ENCODE data around the gene SMU1.

Gene SMU1

DNA sequence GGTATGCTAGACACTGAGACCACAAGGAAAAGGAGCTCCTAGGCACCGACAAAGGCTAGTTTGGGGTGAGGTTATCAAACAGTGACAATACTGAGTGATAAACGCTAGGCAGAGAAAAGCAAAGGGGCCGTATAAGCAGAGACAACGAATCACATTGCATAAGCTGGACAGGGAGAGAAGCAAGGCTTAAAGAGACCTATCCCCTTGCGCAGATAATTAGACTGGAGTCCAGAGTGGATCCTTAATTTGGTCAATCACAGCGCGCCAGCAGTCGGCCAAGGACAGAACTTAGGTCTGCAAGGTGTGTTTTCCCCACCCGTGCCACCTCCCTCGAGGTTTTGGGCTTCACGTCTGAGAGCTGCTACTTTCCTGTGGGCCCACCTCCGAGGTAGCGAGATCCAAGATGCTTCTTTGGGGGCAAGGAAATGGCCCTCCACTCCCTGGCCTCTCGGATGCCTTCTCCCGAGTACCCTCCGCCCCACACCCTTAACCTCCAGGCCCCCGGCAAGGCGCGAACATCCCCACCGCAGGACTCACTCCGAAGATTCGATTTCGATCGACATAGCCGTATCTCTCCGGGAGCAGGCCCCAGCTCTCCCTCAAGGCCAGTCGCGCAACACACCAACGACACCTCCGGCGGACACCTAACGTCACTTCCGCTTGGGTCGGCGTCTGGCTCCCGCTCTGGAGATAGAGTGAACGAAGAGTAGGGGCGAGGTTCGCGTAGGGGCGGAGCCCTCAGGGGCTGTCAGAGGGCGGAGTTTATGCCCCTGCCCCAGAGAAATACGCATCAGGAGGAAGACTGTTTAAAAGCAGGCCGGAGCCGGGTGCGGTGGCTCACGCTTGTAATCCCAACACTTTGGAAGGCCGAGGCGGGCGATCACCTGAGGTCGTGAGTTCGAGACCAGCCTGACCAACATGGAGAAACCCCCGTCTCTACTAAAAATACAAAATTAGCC, at the start of gene SMU1:
SMU1 (minus strand) TSS at position 629 of the 959 bp plus-strand sequence; CDS start at position 563, 66 bp downstream.
- peak; percentile 98 for DNase-seq

DNA sequence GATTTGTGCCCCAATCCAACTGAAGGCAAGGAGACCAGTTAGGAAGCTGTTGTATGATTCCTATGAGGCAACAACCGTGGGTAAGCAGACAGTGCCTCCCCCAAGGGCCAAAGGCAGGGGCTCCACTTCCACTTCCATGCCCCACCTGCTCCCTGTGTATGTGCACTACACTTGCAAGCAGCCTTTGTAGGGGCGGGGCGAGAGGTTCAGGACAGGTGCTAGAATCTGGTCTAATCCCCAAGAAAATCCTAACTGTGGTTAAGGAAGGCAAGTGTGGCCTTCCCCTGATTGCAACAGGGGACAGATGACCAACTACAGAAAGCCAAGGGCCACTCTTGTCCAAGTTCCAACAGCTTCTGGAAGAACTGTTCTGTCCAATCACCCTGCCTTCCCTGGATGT, 49.0 kb upstream of the SMU1 start:
- DNase-seq = peak; percentile 16

DNA sequence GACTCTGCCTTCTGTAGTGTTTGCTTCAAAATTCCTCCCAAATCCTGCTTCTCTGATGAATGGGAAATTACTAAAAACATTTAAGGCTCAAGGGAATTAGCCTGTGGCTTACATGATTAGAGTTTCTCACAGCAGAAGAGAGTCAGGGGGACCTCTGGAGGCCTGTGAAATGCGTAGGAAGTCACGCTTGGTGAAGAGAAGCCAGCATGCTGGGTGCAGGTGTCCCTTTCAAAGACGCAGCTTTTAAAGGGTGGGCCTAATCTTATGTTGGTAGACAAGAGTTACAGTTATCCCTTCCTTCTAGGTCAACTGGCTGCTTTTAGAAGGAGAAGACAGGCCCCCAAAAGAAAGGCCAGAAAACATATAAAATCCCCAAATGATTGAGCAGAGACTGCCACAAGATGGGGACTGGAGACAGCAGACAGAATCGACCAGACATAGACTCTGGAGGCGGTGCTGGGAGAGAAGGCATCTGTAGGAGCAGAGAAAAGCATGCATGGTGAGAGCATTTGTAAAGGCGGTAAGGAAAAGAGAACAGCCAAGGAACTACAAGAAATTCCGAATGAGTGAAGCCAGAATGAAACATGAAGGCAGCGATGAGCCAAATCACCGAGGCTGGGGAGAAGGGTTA, 48.4 kb upstream of the SMU1 start:
- no peak for DNase-seq

DNA sequence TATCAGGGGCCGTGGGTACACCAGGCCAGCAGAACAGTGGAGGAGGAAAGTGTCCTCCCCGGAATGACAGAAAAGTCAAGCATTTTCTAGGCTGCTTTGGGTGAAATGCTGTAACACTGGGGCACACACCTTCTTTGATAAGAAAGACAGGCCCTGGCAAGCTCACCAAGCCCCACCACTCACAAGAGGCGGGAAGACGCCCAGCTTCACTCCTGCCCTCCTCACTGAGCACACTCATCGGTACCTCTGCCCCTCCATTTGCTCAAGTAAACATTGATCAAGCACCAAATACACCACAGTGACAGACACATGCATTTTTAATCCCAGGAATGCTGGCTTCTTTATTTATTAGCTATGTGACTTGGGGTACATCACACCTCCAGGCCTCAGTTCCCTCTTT, 47.6 kb upstream of the SMU1 start:
- no peak for DNase-seq

DNA sequence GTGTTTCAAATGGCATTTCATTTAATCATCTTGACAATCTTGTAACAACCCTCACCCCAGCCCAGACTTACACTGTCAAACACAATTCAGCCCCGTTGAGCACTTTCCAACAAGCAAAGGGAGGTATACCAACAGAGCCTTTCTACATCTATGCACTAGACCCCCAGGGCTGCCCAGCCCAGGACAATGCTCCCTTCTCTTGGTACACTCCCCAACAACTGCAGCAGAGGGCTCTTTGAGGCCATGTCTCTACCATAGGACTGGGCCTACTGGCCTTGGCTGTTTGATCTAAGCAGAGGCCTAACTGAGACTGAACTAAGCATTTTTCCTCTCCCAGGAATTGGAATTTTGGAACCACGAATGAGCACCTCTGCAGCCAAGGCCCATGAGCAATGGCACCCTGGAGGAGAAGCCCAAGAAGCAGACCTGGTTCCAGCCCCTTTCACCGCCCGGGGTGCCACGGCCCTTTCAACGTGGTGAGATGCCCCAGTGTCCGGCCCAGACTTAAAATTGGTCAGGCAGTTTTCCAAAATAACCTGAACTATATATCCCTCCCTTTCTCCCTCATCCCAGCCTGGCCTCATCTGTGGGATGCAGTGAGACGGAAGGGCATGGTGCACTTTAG, 47.0 kb upstream of the SMU1 start:
- no peak for DNase-seq

DNA sequence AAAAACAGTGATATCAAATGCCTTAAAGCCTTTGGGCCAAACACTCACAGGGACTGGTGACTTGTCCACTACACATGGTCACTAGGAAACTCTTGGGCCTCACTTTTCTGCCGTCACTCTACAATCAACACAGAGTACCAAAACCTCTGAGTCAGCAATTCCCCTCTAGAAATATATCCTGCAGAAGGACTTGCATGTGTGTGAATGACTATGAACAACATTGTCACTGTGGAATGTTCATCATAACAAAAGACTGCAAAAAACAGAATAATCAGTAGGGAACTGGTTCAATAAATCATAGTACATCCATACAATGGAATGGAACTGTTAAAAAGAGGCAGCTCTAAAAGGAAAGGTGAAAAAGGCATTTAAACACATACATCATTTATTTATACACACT, 44.1 kb upstream of the SMU1 start:
- DNase-seq = no peak

DNA sequence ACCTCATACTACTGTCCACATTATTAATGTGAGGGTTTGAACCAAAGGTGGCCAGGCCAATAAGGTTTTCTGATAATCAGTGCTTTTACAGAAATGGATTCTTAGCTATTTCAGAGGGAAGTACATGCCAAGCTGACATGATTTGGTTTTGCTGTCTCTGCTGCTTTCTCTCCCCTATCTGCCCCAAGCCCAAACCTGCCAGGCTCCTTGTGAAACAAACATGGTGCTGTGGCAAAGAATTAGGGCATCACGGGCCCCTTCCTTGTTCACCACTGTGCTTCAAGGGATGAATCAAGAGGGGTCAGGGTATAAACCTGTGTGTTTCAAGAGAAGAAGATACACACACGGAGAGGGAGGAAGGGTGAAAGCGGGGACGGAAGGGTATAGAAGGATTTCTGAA, 41.3 kb upstream of the SMU1 start:
- DNase-seq = peak; percentile 36

DNA sequence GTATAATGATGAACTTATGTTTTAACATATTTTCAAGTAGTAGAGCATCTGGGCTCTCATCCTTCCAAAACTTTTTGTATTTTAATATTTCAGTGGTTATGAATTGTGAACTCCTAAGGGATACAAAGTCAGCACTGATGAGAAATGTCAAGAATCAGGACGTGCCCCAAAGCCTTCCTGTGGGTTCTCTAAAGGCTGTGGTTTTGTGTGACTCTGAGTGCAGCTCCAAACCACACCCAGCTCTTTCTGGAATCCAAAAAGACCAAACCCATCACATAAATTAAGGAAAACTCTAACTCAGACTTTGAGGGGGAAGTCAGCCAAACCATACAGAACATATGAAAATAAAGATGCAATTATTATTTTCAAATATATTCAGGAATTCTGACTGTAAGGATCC, 40.8 kb upstream of the SMU1 start:
- peak; percentile 14 for DNase-seq

DNA sequence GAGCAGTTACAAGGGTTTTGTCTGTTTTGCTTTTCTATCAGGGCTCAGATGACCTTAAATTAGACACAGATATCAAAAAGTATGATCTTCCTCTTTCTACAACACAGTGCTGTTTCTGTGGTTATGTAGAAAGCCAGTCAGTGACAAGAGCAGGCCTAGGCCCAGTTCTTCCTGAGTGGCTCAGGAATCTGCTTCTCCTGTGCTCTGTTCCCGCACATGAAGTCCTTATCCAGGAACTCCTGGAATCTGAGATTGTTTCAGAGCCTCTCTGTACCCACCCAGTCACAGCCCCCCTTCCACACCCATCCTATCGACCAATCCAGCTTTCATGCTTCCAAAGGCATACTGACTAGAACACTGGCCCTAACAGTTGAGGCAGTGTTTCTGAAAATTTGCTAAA, 40.4 kb upstream of the SMU1 start:
- DNase-seq = peak; percentile 33

DNA sequence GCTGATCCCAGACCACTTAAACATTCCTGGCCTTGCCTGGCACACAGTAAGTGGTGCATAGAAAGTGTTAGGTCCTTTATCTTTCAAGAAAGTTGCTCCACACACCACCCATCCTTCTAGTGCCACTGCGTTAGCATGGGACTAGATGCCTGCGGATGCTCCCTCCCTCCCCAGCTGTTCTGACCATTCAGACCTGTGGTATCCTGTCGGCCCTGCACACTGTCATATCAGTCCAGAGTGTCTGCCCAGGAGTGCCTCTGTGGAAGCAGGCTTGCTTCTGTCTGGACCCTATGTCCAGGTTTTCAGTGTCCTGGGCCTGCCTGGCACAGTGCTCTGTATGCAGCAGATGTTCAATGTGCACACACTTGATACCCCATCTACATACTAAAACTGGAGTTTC, 38.3 kb upstream of the SMU1 start:
- DNase-seq = peak; percentile 37

DNA sequence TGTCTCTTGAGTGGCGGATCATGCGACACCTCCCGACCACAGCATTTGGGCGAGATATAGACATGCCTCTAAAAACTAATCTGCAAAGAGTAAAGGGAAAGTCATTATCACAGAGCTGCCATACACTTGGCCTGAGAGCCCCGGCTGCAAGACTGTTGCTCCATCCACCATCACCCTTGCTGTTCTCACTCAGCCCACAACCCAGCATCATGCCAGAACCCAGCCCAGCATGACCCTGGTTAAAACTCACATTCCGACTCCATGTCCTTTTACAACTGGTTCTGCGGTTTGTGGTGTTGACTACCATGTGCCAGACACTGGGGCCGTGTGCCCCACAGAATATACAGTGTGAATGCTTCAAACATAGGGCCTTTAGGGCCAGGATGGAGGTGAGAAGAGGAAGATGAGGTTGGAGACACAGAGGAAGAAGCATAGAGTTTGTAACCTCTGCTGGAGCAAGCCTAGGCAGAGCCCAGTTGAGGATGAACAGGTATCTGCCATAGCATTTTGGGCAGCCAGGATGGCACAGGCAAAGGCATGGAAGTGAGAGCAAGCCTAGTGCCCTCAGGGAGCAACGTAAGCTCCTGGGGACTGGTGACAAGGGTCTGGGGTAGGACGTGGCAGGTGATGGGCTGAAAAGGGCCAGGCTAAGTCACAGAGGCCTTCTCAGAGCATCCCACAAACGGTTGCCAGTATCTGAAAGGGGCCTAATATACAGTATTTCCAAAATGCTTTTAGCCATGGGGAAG, 37.5 kb upstream of the SMU1 start:
- peak; percentile 42 for DNase-seq

DNA sequence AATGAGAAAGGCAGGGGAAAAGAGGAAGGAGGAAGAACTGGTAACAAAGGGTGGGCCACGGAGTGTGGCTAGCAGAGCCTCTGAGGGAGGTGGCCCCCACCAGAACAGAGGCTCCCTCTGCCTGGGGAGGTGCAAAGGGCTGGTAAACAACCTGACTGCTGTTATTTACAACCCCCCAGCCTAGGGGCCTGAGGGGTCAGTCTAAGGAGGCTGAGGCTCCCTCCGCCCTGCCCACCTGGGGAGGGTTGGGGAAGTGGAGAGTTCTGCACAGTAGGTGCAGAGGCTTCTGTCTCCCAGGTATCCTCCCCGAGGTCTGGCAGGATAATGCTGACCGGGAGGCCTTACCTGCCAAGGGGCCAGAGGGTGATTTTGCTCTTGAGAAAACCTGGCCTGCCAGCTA, 35.6 kb upstream of the SMU1 start:
- DNase-seq = no peak

DNA sequence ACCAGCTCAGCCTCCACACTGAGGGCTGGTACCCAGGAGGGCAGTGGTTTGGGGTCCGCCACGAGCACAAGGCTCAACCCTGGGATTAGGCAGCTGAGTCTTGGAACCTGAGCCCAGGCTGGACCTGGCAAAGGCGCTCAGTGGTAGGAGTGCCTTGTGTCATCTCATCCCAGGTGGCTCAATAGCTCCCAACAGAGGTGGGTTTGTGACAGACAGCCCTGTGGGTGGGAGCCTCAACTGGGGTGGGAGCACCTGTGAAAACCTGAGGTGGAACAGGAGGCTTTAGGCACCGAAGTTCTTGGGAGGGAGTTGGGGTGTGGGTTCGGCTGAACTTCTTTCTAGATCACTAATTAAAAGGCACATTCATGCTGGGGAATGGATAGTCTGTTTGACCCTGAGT, 35.2 kb upstream of the SMU1 start:
- DNase-seq = no peak

DNA sequence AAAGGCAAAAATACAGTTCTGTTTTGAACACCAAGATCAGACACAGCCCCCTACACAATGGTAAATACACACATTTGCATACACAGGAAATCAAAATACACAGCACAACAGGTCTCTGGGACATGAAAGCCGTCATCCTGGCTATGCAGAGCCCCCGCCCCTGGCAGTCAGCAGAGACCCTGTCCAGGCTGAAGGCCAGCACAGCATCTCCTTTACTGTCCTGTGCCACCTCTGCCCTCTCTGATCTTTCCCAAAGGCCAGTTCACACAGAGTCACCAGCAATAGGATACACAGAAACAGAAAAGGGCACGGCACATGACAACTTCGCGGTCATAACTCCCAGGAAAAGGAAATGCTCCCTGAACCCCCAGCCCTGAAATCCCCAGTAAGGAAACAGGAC, 34.2 kb upstream of the SMU1 start:
- DNase-seq = no peak

DNA sequence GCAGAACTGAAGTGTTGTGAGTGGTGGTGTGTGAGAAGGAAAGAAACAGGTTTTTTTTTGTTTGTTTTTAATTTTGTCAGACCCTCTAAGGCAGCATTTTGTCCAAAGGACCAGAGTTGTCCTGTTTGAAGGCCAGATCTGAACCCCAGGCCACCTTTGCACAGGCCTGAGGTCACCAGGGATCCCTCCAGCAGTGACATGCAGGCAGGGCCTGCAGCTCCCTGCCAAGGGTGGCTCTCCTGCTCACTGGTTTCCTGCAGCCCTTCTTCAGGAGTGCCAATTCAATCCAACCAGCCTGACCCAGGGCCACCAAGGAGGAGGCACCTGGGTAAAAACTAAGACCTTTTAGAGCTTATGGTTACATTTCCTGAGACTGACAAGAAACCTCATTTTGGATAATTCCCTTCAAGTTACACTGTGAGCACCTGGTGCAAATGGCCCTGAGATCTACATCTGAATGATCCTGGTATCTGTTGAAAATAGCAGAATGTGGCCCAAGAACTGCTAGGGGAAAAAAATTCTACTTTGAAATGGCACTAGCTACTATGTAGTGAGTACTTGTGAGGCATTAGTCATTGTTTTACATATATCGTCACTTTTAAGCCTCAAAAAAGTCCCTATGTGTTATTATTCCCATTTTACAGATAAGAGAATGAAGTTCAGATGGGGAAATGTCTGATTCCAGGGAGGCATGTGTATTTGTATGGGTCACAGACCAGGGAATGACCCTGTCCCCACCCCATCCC, 33.5 kb upstream of the SMU1 start:
- no peak for DNase-seq

DNA sequence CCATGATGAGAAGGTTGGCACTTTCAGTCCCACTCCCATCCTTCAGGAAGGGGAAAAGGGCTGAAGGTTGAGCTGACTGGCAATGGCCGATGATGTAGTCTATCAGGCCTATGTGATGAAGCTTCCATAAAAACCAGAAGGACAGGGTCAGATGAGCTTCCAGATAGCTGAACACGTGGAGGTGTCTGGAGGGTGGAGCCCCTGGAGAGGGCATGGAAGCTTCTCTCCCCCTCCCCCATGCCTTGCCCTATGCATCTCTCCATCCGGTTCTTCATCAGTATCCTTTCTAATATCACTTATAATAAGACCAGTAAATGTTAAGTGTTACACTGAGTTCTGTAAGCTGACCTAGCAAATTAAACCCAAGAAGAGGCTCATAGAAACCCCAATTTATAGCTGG, 32.6 kb upstream of the SMU1 start:
- DNase-seq = no peak

DNA sequence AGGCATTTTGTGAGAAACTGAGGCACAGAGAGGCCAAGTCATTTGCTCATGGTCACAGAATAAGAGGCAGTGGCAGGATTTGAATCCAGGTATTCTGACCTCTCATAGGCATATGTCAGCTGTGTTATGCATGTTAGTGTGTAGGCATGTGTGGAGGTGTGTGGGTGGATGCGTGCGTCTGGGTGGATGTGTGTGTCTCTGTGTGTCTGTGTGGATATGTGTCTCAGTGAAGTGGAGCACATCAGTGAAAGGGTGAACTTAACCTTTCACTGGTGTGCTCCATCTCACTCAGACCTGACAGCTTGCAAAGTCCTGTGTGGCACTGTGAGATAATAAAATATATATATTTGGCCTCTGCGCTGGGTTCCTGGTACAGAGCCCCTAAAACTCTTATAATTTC, 32.0 kb upstream of the SMU1 start:
- DNase-seq = no peak

DNA sequence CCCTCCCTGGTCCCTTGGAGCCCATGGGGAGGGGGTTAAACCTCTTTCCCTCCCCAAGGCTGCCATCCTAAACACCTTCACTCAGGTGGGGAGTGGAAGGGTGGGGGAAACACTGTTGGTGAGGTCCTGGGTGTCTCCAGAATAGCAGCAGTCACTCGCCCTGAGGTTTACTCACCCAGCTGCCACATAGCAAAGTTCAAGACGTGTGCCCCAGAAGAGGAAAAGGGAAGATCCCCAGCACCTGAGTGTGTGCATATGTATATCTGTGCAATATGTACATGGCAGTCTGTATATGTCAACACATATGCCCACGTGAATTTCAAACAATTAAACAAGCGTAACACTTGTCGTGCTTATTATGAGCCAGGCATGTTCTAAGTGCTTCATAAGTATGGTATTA, 31.3 kb upstream of the SMU1 start:
- DNase-seq = no peak

DNA sequence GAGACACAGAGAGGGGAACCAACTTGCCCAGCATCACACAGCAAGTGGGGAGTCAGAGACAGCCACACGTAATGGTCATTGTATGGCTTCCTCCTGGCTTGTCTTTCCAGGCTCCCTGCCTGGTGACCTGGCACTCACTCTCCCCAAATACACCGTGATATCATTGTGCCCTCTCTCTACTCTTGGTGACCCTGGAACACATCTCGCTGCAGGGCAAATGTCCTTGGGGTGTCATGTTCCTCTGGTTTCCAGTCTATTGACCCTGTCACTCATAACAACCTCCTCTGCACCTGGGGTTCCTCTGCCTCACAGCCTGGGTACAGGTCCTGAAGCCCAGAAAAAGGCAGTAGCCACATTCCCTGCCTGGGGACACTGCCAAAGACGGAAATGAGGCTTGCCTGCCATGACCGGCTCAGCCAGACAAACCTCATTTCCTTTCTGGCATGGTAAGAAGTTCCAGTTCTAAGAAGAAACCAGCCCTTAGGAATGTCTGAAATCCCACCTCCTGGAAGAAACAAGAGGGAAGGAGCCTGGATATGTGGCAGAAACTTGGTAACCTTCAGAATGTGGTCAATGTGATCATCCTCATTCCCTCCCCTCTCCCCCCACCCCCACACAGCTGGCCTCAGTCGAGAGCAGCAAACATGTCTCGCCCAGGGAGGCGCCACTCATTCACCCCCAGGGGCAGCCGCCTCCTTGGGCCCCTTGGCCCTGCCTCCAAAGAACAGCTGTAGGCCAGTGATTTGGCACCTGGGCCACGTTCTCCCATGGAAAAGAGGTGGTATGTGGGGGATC, 30.6 kb upstream of the SMU1 start:
- no peak for DNase-seq

DNA sequence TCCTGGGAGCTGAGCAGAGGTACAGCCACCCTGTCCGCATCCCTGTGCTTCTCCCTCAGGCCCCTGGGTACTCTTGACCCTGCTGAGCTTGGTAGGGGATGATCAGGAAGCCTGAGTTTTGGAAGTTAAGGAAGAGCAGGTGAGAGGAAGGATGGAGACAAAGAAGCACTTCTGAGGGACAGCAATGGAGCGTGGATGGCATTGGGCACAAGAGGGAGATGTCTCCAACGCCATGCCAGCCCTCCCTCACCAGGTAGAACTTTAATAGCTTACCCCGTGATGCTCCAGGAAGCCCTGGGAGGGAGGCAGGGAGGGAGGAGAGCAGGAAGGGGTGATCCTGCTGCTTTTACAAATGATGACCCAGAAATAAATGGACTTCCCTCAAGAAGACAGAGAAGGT, 29.9 kb upstream of the SMU1 start:
- DNase-seq = no peak

DNA sequence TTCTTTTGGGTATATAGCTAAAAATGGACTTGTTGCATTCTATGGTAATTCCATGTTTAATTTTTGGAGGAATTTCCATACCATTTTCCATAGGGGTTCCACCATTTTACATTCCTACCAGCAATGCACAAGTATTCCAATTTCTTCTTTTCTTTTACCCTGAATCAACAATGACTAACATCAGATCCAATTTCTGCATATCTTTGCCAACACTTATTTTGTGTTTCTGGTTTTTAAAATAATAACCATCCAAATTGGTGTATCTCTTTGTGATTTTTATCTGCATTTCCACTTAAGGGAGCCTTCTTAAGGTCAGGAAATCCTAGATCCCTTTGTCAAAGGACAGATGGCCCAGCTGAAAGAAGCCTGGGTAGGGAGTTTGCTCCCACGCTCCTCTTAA, 29.5 kb upstream of the SMU1 start:
- no peak for DNase-seq

DNA sequence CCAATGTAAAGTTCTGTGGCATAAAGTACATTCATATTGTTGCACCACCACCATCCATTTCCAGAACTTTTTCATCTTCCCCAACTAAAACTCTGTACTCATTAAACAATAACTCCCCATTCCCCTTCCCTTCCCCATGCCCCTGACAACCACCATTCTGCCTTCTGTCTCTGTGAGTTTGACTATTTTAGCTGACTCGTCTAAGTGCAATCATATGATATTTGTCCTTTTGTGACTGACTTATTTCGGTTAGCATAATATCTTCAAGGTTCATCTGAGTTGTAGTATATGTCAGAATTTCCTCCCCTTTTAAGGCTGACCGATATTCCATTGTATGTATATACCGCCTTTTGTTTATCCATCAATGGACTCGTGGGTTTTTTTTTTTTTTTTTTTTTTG, 29.0 kb upstream of the SMU1 start:
- no peak for DNase-seq

Measured in activated effector memory CD4-positive, alpha-beta T cell treated with anti-CD3 and anti-CD28 coated beads, Interleukin-2, amount 50 U/mL, for 16 hours (primary cell).